Liver (tissue), 9 donors: Measurements from ENCODE around the gene MAX. TPM values are rescaled to one million over a fixed set of nuclear protein-coding genes. Genes with fewer than 3 reads are reported as not detected.

Experiments
- DNase-seq: peaks from one replicate; pipeline ENCODE4 v3.0.0-alpha.2; 2017; ENCODE audit warnings: low spot score
- H3K27ac ChIP-seq, 2 donors: one replicate each; pipeline ENCODE4 v1.7.0; 2013; ENCODE audit warnings: inconsistent platforms in 2 of 2, low read length in 2 of 2, control low read depth in 1 of 2, low read depth in 1 of 2, mild to moderate bottlenecking in 1 of 2
- H3K27me3 ChIP-seq, 4 donors: one replicate each; pipeline versions ENCODE4 v1.6.1 to v1.7.0; 2013; ENCODE audit warnings: low read length in 3 of 4, inconsistent platforms in 1 of 4, mild to moderate bottlenecking in 1 of 4, moderate library complexity in 1 of 4; ENCODE audit not compliant: control insufficient read depth in 4 of 4, insufficient read depth in 4 of 4
- H3K36me3 ChIP-seq, 4 donors: one replicate each; pipeline versions ENCODE4 v1.6.1 to v1.7.0; 2013; ENCODE audit warnings: low read length in 3 of 4, mild to moderate bottlenecking in 3 of 4, low read depth in 1 of 4, moderate library complexity in 1 of 4; ENCODE audit not compliant: control insufficient read depth in 4 of 4, insufficient read depth in 3 of 4
- H3K4me1 ChIP-seq, 4 donors: one replicate each; pipeline versions ENCODE4 v1.6.1 to v1.7.0; 2013; ENCODE audit warnings: low read length in 3 of 4, mild to moderate bottlenecking in 3 of 4, moderate library complexity in 1 of 4; ENCODE audit not compliant: control insufficient read depth in 4 of 4, insufficient read depth in 4 of 4
- H3K4me3 ChIP-seq, 3 donors: one replicate each; pipeline versions ENCODE4 v1.6.1 to v1.7.0; 2013; ENCODE audit warnings: low read length in 3 of 3, control low read depth in 1 of 3, low read depth in 1 of 3, mild to moderate bottlenecking in 1 of 3
- H3K9ac ChIP-seq, 2 donors: one replicate each; pipeline ENCODE4 v1.7.0; 2013; ENCODE audit warnings: low read length in 2 of 2, mild to moderate bottlenecking in 2 of 2, moderate library complexity in 2 of 2, control low read depth in 1 of 2, low read depth in 1 of 2
- H3K9me3 ChIP-seq, 4 donors: one replicate each; pipeline versions ENCODE4 v1.6.1 to v1.7.0; 2013; ENCODE audit warnings: low read length in 3 of 4; ENCODE audit not compliant: control insufficient read depth in 4 of 4
- ATF3 ChIP-seq: IDR thresholded peaks from 2 replicates; pipeline ENCODE4 v1.6.1; 2016; ENCODE audit warnings: antibody characterized with exemption
- EGR1 ChIP-seq, 2 donors: IDR thresholded peaks; 2 replicates each; pipeline ENCODE4 v1.6.1; 2016 to 2018; ENCODE audit warnings: antibody characterized with exemption in 2 of 2, low read depth in 2 of 2
- FOXA1 ChIP-seq: IDR thresholded peaks from 2 replicates; pipeline ENCODE4 v1.6.1; 2016; ENCODE audit warnings: antibody characterized with exemption
- FOXA2 ChIP-seq: IDR thresholded peaks from 2 replicates; pipeline ENCODE4 v1.6.1; 2016; ENCODE audit warnings: antibody characterized with exemption
- HNF4A ChIP-seq, 2 donors: conservative IDR thresholded peaks; 2 replicates each; pipeline ENCODE4 v1.6.1; 2016; ENCODE audit warnings: antibody characterized with exemption in 2 of 2, mild to moderate bottlenecking in 2 of 2
- HNF4G ChIP-seq: IDR thresholded peaks from 2 replicates; pipeline ENCODE4 v1.6.1; 2016; ENCODE audit warnings: antibody characterized with exemption
- JUND ChIP-seq, 2 donors: IDR thresholded peaks; 2 replicates each; pipeline ENCODE4 v1.6.1; 2016; ENCODE audit warnings: antibody characterized with exemption in 2 of 2
- MAX ChIP-seq: IDR thresholded peaks from 2 replicates; pipeline ENCODE4 v1.6.1; 2016; ENCODE audit warnings: antibody characterized with exemption
- NR2F2 ChIP-seq: IDR thresholded peaks from 2 replicates; pipeline ENCODE4 v1.6.1; 2016; ENCODE audit warnings: antibody characterized with exemption
- SP1 ChIP-seq: IDR thresholded peaks from 2 replicates; pipeline ENCODE4 v1.6.1; 2018; ENCODE audit warnings: antibody characterized with exemption, mild to moderate bottlenecking
- ZBTB33 ChIP-seq: IDR thresholded peaks from 2 replicates; pipeline ENCODE4 v1.6.1; 2016; ENCODE audit warnings: antibody characterized with exemption
- WGBS: extraction: QIAGEN DNeasy Blood & Tissue Kit; methylation state at CpG from one replicate; pipeline ENCODE4 v1.1.7; 2013; 5-methylcytosine and 5-hydroxymethylcytosine counted together
- polyA plus RNA-seq, 2 donors: library from polyadenylated mRNA; stranded (reverse) in 1 of 2; unstranded in 1 of 2; fragments of 200-250 nt in 1 of 2; fragments of >200 nt in 1 of 2; fragmentation: Nextera tagmentation in 1 of 2; extraction: Ambion mirVana in 1 of 2; gene quantifications; one replicate each; pipeline versions ENCODE4 v1.2.1 to v1.2.3, GENCODE V29; 2013 to 2015
- total RNA-seq, 2 donors: library from RNA; depleted of rRNA; stranded (reverse); fragments of >200 nt; gene quantifications; one replicate each; pipeline ENCODE4 v1.2.3, GENCODE V29; 2014
- donor health status: healthy.
- donor health status: healthy.
- donor health status: healthy.
- donor health status: healthy.
- donor health status: healthy.

MAX gene
- total and polyA plus RNA-seq, 4 donors, result 14.8 to 27.0 (median 16.9) TPM

- Histone ChIP-seq H3K27me3 (no peaks in the 10 kb centered on the region), H3K27ac (no peak overlapping the region), H3K9ac (no peak overlapping the region), H3K9me3 (no peaks in the 10 kb centered on the region), H3K4me1 (peaks cover 2 to 6% (median 5%) of the 10 kb centered on the region in 4 donors), H3K36me3 (no peaks in the 10 kb centered on the region), H3K4me3 (no peak overlapping the region)
- no peak for DNase-seq
- TF ChIP-seq SP1, result no peak
- no peak for TF ChIP-seq NR2F2
- no peak for TF ChIP-seq ZBTB33
- TF ChIP-seq MAX, result no peak
- WGBS, result 64% methylated on average over 1 of the region's 1 CpG
Observed at GRCh38 chr14:65106736-65107135, 4.4 kb upstream of the MAX start.

GRCh38 chr14:65106316-65106715, 4.0 kb upstream of the MAX start:
- TF ChIP-seq HNF4G (no peak), FOXA2 (no peak), NR2F2 (no peak), HNF4A (conservative IDR thresholded peaks at IDR 0.05) (no peak), MAX (no peak), EGR1 (IDR thresholded peaks at IDR 0.05; ENCODE audit: low read depth in 2 of 2) (no peak)
- Histone ChIP-seq H3K36me3 (no peaks in the 10 kb centered on the region), H3K27me3 (no peaks in the 10 kb centered on the region), H3K9ac (no peak overlapping the region), H3K4me3 (no peak overlapping the region), H3K27ac (no peak overlapping the region), H3K9me3 (no peaks in the 10 kb centered on the region), H3K4me1 (peaks cover 2 to 6% (median 5%) of the 10 kb centered on the region in 4 donors)
- no peak for DNase-seq
- 96% methylated on average over 4 of the region's 4 CpGs for WGBS

- Histone ChIP-seq H3K27me3 (no peaks in the 10 kb centered on the region), H3K9me3 (no peaks in the 10 kb centered on the region), H3K4me3 (no peak overlapping the region), H3K36me3 (peaks cover 0 to 1% (median 0%) of the 10 kb centered on the region in 4 donors), H3K27ac (no peak overlapping the region), H3K9ac (no peak overlapping the region), H3K4me1 (peaks cover 3 to 16% (median 14%) of the 10 kb centered on the region in 4 donors)
- no peak for TF ChIP-seq ATF3
- no peak for TF ChIP-seq JUND (IDR thresholded peaks at IDR 0.05)
- TF ChIP-seq FOXA2, result no peak
- TF ChIP-seq EGR1 (IDR thresholded peaks at IDR 0.05; ENCODE audit: low read depth in 2 of 2), result no peak
- TF ChIP-seq HNF4G, result no peak
- DNase-seq, result no peak
- 90% methylated on average over 3 of the region's 3 CpGs for WGBS
Observed at GRCh38 chr14:65104791-65105190, 2.5 kb upstream of the MAX start.

GRCh38 chr14:65103150-65103760, 938 bp upstream of the MAX start:
- Histone ChIP-seq H3K27me3 (no peaks in the 10 kb centered on the region), H3K4me1 (peaks cover 3 to 25% (median 16%) of the 10 kb centered on the region in 4 donors), H3K9ac (peak overlapping the region; percentile 39 to 60), H3K4me3 (peak overlapping the region; percentile 80 to 94 (median 92)), H3K9me3 (no peaks in the 10 kb centered on the region), H3K36me3 (peaks cover 0 to 1% (median 0%) of the 10 kb centered on the region in 4 donors), H3K27ac (peak overlapping the region; percentile 58 to 61)
- WGBS, result 11% methylated on average over 22 of the region's 22 CpGs
- DNase-seq, result no peak
- TF ChIP-seq FOXA2, result no peak
- no peak for TF ChIP-seq JUND (IDR thresholded peaks at IDR 0.05)
- no peak for TF ChIP-seq FOXA1
- TF ChIP-seq EGR1 (IDR thresholded peaks at IDR 0.05; ENCODE audit: low read depth in 2 of 2), result no peak
